KOPT-K1 (cell line): ENCODE measurements around the gene ANTKMT.
"Not testable (repeated sequence)": the region's sequence is repeated elsewhere in the genome, so short reads cannot be mapped to it uniquely, and the experiment has no call there.

Source experiments
- H3K27ac ChIP-seq: fragments of 200-600 bp; sonication (generic); 2 replicates; pipeline ENCODE4 v1.5.1; 2016; ENCODE audit warnings: antibody characterized with exemption, mild to moderate bottlenecking, low read depth, low read length; ENCODE audit not compliant: poor library complexity, severe bottlenecking
- H3K36me3 ChIP-seq: fragments of 200-600 bp; sonication (generic); 2 replicates; pipeline ENCODE4 v1.5.1; 2017; ENCODE audit warnings: antibody characterized with exemption, mild to moderate bottlenecking, low read length, moderate library complexity; ENCODE audit not compliant: insufficient read depth
- H3K9me3 ChIP-seq: fragments of 200-600 bp; sonication (generic); 2 replicates; pipeline ENCODE4 v1.5.1; 2017; ENCODE audit warnings: antibody characterized with exemption, low read length, mild to moderate bottlenecking; ENCODE audit not compliant: insufficient read depth, poor library complexity, severe bottlenecking

The ANTKMT gene

DNA sequence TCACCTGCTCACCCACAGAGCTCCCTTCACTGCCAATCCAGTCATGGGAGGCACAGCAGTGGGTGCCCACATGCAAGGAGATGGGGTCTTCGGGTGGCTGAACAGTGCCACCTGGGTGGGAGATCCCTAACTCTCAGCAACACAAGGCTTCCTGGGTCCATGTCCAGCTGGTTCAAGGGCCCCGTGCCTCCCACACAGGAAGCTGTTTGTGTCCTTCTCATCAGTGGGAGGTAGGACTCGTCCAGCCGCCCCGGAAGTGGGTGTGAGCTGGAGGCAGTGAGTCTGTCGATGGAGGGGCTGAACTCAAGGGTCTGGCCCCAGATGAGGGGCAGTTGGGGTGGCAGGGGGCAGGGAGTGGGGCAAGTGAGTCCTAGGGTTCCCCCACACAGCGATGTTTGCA, 16.9 kb upstream of the ANTKMT start:
- Histone ChIP-seq H3K9me3 (no peaks in the 10 kb centered on the region), H3K36me3 (no peaks in the 10 kb centered on the region), H3K27ac (no peak overlapping the region)

DNA sequence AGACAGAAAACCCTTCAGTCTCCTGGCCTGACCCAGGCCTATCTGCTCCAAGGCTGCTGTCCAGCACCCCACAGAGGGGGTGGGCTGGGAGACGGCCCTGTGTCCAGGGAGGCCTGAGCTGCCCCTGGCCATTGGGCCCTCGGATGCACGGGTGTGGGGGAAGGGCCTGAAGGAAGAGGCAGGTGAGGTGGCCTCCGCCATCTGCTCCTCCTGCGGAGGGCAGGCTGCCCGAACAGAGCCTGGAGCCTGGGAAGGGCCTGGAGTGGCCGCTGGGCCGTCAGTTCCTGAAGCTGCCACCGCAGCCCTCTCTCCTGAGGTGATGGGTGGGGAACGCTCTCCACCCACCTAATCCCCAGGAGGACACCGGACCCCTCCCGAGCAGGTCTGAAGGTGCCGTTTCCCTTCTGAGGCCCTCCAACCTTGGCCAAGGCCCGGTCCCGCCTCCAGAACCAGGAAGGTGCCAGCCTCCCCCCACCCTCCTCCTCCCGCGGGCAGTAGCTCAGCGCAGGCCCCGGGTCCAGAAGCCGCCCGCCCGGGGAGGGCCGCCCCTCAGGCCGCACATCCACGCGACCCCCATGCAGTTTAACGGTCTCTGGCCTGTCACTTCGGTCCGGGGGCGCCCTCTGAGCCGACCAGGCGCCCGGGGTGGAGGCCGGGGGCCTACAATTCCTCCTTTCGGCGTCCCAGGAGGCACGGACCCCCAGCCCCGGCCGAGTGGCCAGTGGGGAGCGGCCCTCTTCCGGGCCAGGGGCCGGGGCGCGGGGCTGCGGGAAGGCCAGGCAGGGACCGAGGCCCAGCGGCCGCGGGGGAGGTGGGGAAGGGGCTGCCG, 16.2 kb upstream of the ANTKMT start:
- Histone ChIP-seq H3K9me3 (no peaks in the 10 kb centered on the region), H3K27ac (no peak overlapping the region), H3K36me3 (no peaks in the 10 kb centered on the region)

DNA sequence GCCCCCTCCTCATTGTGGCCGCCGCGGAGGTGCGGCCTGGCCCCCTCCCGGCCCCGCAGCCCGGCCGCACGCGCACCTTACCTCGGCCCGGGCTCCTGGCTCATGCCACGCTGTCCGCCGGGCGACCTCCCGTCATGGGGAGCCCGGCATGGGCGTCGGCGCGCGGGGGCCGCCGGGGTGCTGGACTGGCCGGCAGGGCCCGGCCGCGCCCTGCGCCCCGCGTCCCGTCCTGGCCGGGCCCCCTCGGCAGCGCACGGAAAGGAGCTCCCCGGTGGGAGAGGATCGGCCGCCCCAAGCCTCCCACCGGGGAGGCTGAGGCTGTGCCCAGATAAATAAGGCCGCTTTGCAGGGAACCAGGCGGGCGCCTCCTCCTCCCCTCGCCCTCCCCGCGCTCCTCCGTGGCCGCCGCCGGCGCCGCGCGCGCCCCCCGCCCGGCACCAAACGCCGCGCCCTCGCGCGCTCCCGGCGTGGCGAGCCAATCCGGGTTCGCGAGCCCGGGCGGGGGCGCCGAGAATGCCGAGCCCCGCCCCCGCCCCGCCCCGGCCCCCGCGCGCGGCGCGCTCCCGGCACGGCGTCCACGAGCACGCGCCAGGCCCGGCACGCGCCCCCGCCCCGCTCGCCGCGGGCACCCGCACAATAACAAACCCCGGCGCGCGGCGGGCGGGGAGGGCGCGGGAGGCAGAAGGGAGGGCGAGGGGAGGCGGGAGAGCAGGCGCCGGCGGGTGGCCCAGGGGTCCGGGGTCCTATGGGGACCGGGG, 15.3 kb upstream of the ANTKMT start, which contains the start of gene FBXL16:
TSS of gene FBXL16 (minus strand) at position 371 of the 758 bp plus-strand sequence. CDS start 8,396 bp downstream, outside the sequence.
- Histone ChIP-seq H3K36me3 (no peaks in the 10 kb centered on the region), H3K9me3 (no peaks in the 10 kb centered on the region), H3K27ac (no peak within 1 kb of the TSS)

DNA sequence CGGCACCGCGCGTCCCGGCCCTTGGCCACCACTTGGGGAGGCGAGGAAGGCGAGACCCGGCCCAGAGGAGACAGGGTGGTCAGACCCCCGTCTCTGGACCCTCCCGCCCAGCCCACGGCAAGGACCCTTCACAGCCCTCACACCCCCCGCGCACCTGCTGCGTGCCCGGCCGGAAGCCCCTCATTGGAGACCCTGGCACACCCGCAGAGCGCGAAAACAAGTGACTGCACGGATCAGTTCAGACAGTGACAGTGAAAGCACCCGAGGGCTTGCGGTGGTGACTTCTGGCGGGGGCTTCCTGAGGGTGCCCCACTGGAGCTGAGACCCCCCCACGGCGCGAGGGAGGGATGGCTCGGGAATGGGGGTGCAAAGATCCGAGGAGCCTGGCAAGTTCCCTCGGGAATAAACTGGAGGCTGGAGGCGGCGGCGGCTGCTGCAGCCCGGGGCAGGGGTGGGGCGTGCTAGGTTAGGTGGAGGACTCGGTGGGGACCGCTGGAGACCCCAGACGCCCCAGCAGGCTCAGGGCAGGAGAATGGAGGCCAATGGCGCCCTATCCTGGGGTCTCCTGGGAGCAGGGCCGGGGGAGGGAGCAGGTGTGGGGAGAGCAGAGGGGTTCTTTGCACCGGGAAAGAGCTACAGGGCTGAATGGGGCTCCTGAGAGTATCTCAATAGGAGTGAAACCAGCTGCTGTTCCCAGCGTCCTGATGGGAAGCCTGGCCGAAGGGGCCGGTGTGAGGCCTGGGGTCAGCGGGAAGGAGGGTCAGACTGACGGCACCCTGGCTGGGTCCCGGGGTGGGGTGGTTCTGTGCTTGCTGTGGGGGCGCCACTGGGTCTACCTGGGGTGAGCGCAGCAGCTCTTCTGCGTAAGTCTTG, 14.5 kb upstream of the ANTKMT start:
- Histone ChIP-seq H3K36me3 (no peaks in the 10 kb centered on the region), H3K9me3 (no peaks in the 10 kb centered on the region), H3K27ac (no peak overlapping the region)

DNA sequence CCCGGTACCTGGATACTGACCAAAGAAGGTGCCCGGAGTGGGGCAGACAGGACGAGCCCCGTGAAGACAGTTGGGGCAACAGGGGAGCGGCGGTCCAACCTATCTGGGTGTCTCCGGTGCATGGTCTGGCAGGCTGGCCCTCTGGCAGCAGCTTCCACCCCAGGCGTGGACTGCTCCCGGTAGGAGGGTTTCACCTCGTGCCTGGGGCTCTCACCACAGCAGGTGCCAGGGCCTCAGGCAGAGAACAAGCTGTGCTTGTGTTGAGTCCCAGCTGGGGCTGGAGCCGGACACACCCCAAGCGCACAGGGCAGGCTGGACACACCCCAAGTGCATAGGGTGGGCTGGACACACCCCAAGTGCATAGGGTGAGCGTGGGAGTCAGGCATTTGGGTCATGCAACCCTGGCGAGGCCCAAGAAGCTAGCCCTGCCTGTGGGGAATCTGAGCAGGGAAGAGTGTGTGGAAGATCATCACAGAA, 13.8 kb upstream of the ANTKMT start:
- no peaks in the 10 kb centered on the region for H3K36me3 ChIP-seq
- no peak overlapping the region for H3K27ac ChIP-seq
- H3K9me3 ChIP-seq, result no peaks in the 10 kb centered on the region

- no peaks in the 10 kb centered on the region for H3K9me3 ChIP-seq
- H3K27ac ChIP-seq, result no peak overlapping the region
- H3K36me3 ChIP-seq, result no peaks in the 10 kb centered on the region
Measured at GRCh38 chr16:708019-708418, 12.9 kb upstream of the ANTKMT start.

- Histone ChIP-seq H3K27ac (no peak overlapping the region), H3K36me3 (no peaks in the 10 kb centered on the region), H3K9me3 (no peaks in the 10 kb centered on the region)
Measured at GRCh38 chr16:708959-709358, 12.0 kb upstream of the ANTKMT start.

GRCh38 chr16:709566-710499, 11.1 kb upstream of the ANTKMT start:
- Histone ChIP-seq H3K9me3 (no peaks in the 10 kb centered on the region), H3K36me3 (no peaks in the 10 kb centered on the region), H3K27ac (no peak overlapping the region)

DNA sequence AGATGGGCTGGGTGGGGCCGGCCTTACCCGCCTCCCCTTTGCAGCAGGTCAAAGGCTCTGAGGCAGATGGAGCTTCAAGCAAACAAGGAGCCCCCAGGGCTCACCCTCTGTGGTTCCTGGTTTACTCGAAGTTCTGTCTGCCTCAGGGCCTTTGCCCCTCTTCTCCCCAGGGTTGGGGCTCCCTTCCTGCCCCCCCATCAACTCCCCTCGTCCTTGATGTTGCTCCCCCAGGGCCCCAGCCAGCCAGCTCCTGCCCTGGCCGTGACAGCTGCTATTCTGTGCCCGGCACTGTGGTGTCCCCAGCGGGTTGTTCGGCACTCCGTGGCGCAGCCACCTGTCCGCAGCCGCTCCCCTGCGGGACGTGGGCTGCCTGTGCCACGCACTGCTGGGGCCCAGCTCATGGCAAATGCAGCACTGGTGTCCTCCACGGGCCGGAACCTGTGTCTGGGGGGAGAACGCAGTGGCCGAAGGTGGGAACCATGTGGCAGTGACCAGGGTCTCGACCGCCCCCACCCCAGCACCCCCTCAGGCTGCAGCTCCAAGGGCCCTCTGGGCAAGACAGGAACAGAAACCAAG, 10.4 kb upstream of the ANTKMT start:
- Histone ChIP-seq H3K9me3 (no peaks in the 10 kb centered on the region), H3K36me3 (no peaks in the 10 kb centered on the region), H3K27ac (no peak overlapping the region)

DNA sequence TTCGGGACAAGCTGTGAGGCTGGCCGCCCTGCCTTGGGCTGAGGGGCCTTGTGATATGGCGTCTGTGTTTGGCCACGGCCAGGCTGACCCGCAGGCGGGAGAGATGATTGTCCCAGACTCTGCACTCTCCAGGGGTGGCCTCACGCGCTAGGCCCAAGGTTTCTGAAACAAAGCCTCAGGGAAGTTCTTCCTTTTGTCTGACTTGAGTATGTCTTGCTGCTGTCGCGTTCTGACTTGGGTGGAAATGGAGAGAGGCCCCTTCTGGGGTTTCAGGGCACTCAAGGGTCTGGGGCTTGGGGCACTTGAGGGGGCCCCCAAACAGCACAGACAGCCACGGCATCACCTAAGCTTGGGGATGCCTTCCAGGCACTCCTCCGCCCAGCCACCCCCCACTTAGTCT, 9.9 kb upstream of the ANTKMT start:
- Histone ChIP-seq H3K9me3 (no peaks in the 10 kb centered on the region), H3K36me3 (no peaks in the 10 kb centered on the region), H3K27ac (no peak overlapping the region)

DNA sequence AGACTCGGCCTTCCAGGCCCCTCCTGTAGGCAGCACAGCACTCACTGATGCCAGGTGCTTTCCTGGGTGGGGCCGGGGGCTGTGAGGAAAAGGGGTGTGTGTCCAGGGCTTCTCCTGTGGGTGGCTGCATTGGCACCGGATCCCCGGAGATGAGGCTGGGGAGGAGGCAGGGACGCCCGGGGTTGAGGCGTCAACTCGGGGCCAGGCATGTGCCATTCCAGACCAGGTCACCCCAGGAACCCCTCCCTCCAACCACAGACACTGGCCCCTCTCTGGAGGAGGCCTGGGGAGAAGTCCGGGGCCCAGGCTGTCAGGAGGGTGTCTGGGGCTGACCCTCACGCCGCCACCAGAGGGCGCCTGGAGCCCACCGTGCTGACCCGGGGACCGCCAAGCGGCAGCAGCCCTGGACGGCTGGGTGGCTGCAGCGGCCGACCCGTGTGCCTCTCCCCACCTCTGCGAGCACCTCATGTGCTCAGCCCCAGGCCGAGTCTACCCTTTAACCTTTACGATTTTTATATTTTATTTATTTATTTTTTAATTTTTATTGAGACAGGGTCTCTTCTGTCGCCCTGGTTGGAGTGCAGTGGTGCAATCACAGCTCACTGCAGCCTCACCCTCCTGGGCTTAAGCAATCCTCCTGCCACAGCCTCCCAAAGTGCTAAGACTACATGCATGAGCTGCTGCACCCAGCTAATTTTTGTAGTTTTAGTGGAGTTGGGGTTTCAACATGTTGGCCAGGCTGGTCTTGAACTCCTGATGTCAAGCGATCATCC, 9.2 kb upstream of the ANTKMT start:
- Histone ChIP-seq H3K27ac (no peak overlapping the region), H3K36me3 (no peaks in the 10 kb centered on the region), H3K9me3 (no peaks in the 10 kb centered on the region)

GRCh38 chr16:712740-713250, 8.2 kb upstream of the ANTKMT start:
- not testable (repeated sequence) for H3K9me3 ChIP-seq, H3K27ac ChIP-seq, H3K36me3 ChIP-seq

DNA sequence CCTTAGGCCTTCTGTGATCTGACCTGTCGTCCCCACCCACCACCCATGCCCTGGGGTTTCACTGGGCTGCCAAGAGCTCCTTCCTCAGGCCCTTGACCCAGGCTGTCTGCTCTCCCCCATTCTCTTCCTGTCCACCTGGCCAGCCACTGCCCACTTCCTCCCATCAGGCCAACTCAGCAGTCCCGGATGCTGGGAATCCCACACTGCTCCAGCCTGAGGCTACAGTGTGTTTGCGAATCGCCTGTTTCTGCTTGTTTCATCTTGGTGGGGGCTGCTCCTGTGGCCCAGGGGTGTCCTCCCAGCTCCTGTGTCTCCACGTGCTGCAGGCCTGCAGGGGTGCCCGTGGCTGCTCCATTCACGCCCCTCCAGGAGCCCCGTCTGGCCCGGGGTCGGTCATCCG, 6.9 kb upstream of the ANTKMT start:
- Histone ChIP-seq H3K27ac (no peak overlapping the region), H3K9me3 (no peaks in the 10 kb centered on the region), H3K36me3 (no peaks in the 10 kb centered on the region)
